Activated CD8-positive, alpha-beta T cell treated with anti-CD3 and anti-CD28 coated beads, Interleukin-2, amount 10 ng/mL, durations not matched to agents 7 days and 5 days (primary cell): ENCODE results near the gene SPATA33. TPM values are rescaled to one million over a fixed set of nuclear protein-coding genes. Genes with fewer than 3 reads are reported as not detected.

Experiments used
- ATAC-seq: fragments of 150-1000 bp; cut with Tn5 transposase; one replicate; pipeline ENCODE4 v1.10.0; 2021; ENCODE audit warnings: moderate library complexity
- CTCF ChIA-PET: fragments of 350-600 bp; sonication (Branson Sonifier 250); formaldehyde crosslinking; loops from one replicate; lab custom pipeline; 2021; ENCODE audit warnings: antibody characterized with exemption; lab: Charles Lee
- POLR2A ChIA-PET: fragments of 350-600 bp; sonication (Branson Sonifier 250); formaldehyde crosslinking; loops from one replicate; lab custom pipeline; 2021; ENCODE audit warnings: antibody characterized with exemption; lab: Charles Lee
- DNase-seq: peaks from one replicate; pipeline ENCODE4 v3.0.0-alpha.2; 2020
- H3K27ac Mint-ChIP-seq: one replicate; pipeline ENCODE4 v1.8.0; 2021; ENCODE audit warnings: mild to moderate bottlenecking, mixed read lengths
- H3K27me3 Mint-ChIP-seq: one replicate; pipeline ENCODE4 v1.8.0; 2021; ENCODE audit warnings: low read depth, mixed read lengths
- H3K36me3 Mint-ChIP-seq: one replicate; pipeline ENCODE4 v1.8.0; 2021; ENCODE audit warnings: low read depth, mixed read lengths
- H3K4me1 Mint-ChIP-seq: one replicate; pipeline ENCODE4 v1.8.0; 2021; ENCODE audit warnings: low read depth, mixed read lengths
- H3K4me3 Mint-ChIP-seq: one replicate; pipeline ENCODE4 v1.8.0; 2021; ENCODE audit warnings: mild to moderate bottlenecking, mixed read lengths
- H3K9me3 Mint-ChIP-seq: one replicate; pipeline ENCODE4 v1.8.0; 2022; ENCODE audit warnings: mixed read lengths; ENCODE audit not compliant: insufficient read depth
- total RNA-seq, 2 experiments: library from RNA; stranded (reverse); gene quantifications; one replicate each; pipeline ENCODE4 v1.2.3, GENCODE V29; 2021

Gene SPATA33
- total RNA-seq, 2 experiments from 2014 or later = 13.2 to 16.1 TPM

GRCh38 chr16:89618109-89618998 lies 39.3 kb upstream of the SPATA33 start:
- peaks cover 4% of the 10 kb centered on the region for H3K27me3 Mint-ChIP-seq
- CTCF ChIA-PET = no interaction called here

GRCh38 chr16:89619840-89620239 lies 37.8 kb upstream of the SPATA33 start:
- ATAC-seq = no peak
- ChIA-PET POLR2A (no interaction called here), CTCF (no interaction called here)
- H3K36me3 Mint-ChIP-seq = peaks cover 5% of the 10 kb centered on the region
- DNase-seq = no peak
- H3K27me3 Mint-ChIP-seq = peaks cover 14% of the 10 kb centered on the region
- H3K27ac Mint-ChIP-seq = no peak overlapping the region
- H3K9me3 Mint-ChIP-seq = peaks cover 6% of the 10 kb centered on the region
- no peak overlapping the region for H3K4me3 Mint-ChIP-seq
- H3K4me1 Mint-ChIP-seq = peaks cover 10% of the 10 kb centered on the region

More at GRCh38 chr16:89618109-89618998, 39.3 kb upstream of the SPATA33 start:
- Mint-ChIP-seq H3K4me3 (no peak overlapping the region), H3K27ac (no peak overlapping the region), H3K36me3 (peaks cover 5% of the 10 kb centered on the region), H3K9me3 (peaks cover 6% of the 10 kb centered on the region), H3K4me1 (peaks cover 10% of the 10 kb centered on the region)
- POLR2A ChIA-PET = interaction anchor here (0.7 to 1.3 kb wide), 2 partner anchors 15 to 146 kb away, joined by 3 read pairs; no protein-coding TSS in a partner anchor
- no peak for ATAC-seq
- DNase-seq = no peak

GRCh38 chr16:89620406-89620841 lies 37.2 kb upstream of the SPATA33 start:
- Mint-ChIP-seq H3K27me3 (peaks cover 19% of the 10 kb centered on the region), H3K36me3 (peaks cover 5% of the 10 kb centered on the region), H3K27ac (no peak overlapping the region), H3K4me3 (no peak overlapping the region), H3K4me1 (peaks cover 10% of the 10 kb centered on the region), H3K9me3 (peaks cover 6% of the 10 kb centered on the region)
- DNase-seq = no peak
- CTCF ChIA-PET = no interaction called here
- POLR2A ChIA-PET = no interaction called here
- ATAC-seq = no peak

GRCh38 chr16:89621136-89621697 lies 36.4 kb upstream of the SPATA33 start:
- ChIA-PET CTCF (no interaction called here), POLR2A (no interaction called here)
- peaks cover 8% of the 10 kb centered on the region for H3K4me1 Mint-ChIP-seq
- no peak for DNase-seq
- H3K4me3 Mint-ChIP-seq = no peak overlapping the region
- H3K27me3 Mint-ChIP-seq = peaks cover 20% of the 10 kb centered on the region
- no peak for ATAC-seq
- H3K9me3 Mint-ChIP-seq = peaks cover 6% of the 10 kb centered on the region
- H3K36me3 Mint-ChIP-seq = peaks cover 5% of the 10 kb centered on the region
- H3K27ac Mint-ChIP-seq = no peak overlapping the region

GRCh38 chr16:89621698-89622409 lies 35.8 kb upstream of the SPATA33 start:
- no peak for DNase-seq
- peaks cover 20% of the 10 kb centered on the region for H3K27me3 Mint-ChIP-seq
- CTCF ChIA-PET = no interaction called here
- H3K4me3 Mint-ChIP-seq = peak overlapping the region; percentile 3
- POLR2A ChIA-PET = no interaction called here
- H3K27ac Mint-ChIP-seq = no peak overlapping the region
- H3K9me3 Mint-ChIP-seq = no peaks in the 10 kb centered on the region
- peaks cover 3% of the 10 kb centered on the region for H3K4me1 Mint-ChIP-seq
- no peaks in the 10 kb centered on the region for H3K36me3 Mint-ChIP-seq
- ATAC-seq = no peak

DNA sequence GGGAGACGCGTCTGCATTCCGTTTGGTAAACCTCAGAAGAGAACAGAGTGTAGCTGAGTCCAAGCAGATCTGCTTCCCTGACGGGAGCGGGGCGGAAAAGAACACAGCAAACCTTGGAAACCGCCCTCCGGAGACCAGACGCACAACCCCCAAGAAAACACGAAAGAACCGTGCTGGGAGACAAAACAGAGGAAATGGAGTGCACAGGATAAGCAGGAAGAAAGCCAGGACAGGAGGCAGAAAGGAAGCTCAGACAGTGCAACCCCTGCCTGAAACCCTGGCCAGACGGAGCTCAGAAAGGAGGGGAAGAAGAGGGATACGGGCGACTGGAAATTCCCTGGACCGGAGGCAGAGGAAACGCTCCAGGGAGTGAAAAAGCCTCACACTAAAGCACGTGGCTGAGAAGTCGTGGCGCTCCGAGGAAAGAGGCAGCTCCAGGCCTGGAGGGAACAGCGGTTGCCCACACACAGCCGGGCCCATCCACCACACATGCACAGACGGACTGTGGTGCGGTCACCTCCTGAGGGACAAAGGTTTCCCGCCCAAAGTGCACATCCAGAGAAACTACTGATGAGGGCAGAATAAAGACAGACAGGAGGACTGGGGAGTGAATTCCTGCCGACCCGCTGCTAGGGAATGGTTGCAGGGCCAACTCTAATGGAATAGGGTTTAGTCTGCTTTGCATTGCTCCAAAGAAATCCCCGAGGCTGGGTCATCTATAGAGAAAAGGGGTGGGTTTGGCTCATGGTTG lies 34.0 kb upstream of the SPATA33 start:
- no peak for ATAC-seq

GRCh38 chr16:89624777-89625761 lies 32.6 kb upstream of the SPATA33 start:
- CTCF ChIA-PET = no interaction called here
- Mint-ChIP-seq H3K27me3 (peaks cover 20% of the 10 kb centered on the region), H3K4me1 (no peaks in the 10 kb centered on the region)

More for the DNA sequence above, 34.0 kb upstream of the SPATA33 start:
- peaks cover 20% of the 10 kb centered on the region for H3K27me3 Mint-ChIP-seq
- H3K4me1 Mint-ChIP-seq = no peaks in the 10 kb centered on the region
- ChIA-PET CTCF (no interaction called here), POLR2A (no interaction called here)
- H3K9me3 Mint-ChIP-seq = no peaks in the 10 kb centered on the region
- H3K27ac Mint-ChIP-seq = no peak overlapping the region
- no peak overlapping the region for H3K4me3 Mint-ChIP-seq
- no peaks in the 10 kb centered on the region for H3K36me3 Mint-ChIP-seq
- no peak for DNase-seq

DNA sequence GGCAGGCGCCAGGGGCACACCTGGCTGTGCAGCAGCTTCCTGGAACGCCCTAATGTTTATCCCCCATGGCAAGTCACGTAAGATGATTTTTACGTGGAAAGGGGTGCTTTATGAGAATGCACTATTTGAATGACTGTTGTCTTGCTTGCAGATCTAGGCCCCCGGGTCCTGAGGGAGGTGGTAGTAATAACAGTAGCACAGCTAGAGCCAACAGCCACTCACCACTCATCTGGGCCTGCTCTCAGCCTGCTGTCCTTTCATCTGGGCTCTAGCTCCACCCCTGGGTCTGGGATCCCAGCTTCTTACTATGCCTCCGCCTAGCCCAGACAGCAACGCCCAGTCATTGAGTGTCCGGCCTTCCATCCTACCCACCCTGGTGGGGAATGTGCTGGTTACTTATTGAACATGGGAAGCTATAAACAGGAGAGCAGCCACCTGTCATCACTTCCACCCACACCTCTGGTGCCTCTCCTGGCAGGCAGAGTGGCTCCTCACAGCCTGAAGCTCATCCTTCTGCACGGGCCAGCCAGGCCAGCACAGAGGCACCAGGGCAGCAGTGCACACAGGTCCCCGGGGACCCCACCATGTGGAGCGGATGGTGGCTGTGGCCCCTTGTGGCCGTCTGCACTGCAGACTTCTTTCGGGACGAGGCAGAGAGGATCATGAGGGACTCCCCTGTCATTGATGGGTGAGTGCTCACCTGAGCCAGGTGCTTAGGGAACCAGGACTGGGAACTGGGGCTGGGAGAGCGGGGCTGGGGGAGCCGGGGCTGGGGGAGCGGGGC lies 27.6 kb upstream of the SPATA33 start:
- H3K27me3 Mint-ChIP-seq = peaks cover 5% of the 10 kb centered on the region
- DNase-seq (no peak), ATAC-seq (no peak)
- no peak overlapping the region for H3K27ac Mint-ChIP-seq
- no peaks in the 10 kb centered on the region for H3K9me3 Mint-ChIP-seq
- H3K4me3 Mint-ChIP-seq = no peak overlapping the region
- no peaks in the 10 kb centered on the region for H3K4me1 Mint-ChIP-seq
- ChIA-PET POLR2A (no interaction called here), CTCF (no interaction called here)
- H3K36me3 Mint-ChIP-seq = no peaks in the 10 kb centered on the region

More at GRCh38 chr16:89624777-89625761, 32.6 kb upstream of the SPATA33 start:
- Mint-ChIP-seq H3K9me3 (no peaks in the 10 kb centered on the region), H3K27ac (no peak overlapping the region), H3K4me3 (no peak overlapping the region), H3K36me3 (no peaks in the 10 kb centered on the region)
- ATAC-seq (no peak), DNase-seq (no peak)
- POLR2A ChIA-PET = no interaction called here

DNA sequence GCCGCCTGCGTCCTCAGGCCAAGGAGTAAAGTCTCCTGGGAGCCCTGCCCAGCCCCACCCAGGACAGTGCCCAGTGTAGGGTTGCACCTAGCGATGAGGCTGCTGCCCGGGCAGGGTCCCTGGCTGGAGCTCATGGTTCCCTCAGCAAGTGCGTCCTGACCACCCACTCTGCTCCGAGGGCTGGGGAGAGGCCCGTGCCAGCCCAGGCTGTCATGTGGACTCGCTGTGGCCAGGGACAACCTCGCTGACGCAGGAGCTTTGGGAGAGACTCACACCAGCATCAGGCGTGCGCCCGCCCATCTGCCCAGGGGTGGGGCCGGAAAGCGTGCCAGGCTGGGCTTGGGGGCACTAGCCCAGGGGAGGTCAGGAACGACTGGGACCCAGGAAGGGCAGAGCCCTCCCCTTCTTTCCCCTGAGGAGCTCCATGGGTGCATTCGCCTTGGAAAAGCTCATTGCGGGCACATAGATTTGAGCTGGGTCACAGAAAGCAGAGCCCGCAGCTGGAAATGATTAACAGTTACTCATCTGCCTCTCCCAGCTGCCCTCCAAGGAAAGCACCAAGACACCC lies 24.5 kb upstream of the SPATA33 start:
- H3K27ac Mint-ChIP-seq = no peak overlapping the region
- H3K4me3 Mint-ChIP-seq = no peak overlapping the region
- H3K27me3 Mint-ChIP-seq = no peaks in the 10 kb centered on the region
- H3K4me1 Mint-ChIP-seq = no peaks in the 10 kb centered on the region
- POLR2A ChIA-PET = interaction anchor here (1.0 kb wide), 1 partner anchor 15 kb away, joined by 3 read pairs; no protein-coding TSS in a partner anchor
- ATAC-seq = no peak
- no peaks in the 10 kb centered on the region for H3K36me3 Mint-ChIP-seq
- CTCF ChIA-PET = interaction anchor here (0.8 kb wide), 1 partner anchor 9 kb away, joined by 3 read pairs; no protein-coding TSS in a partner anchor
- H3K9me3 Mint-ChIP-seq = no peaks in the 10 kb centered on the region
- no peak for DNase-seq
